Upper lobe of right lung (tissue), 1 donor: ENCODE results near the gene AUNIP. TPM values are rescaled to one million over a fixed set of nuclear protein-coding genes. Genes with fewer than 3 reads are reported as not detected.

Experiments
- ATAC-seq: fragments of 200-7000 bp; cut with Tn5 transposase; one replicate; pipeline ENCODE4 v1.9.1; 2020; ENCODE audit warnings: mild to moderate bottlenecking, moderate library complexity
- DNase-seq: peaks from one replicate; pipeline ENCODE4 v3.0.0-alpha.2; 2020
- H3K27ac ChIP-seq: fragments of 200-600 bp; one replicate; pipeline ENCODE4 v1.8.0; 2022
- H3K27me3 ChIP-seq: fragments of 200-600 bp; one replicate; pipeline ENCODE4 v1.8.0; 2022; ENCODE audit warnings: mild to moderate bottlenecking
- H3K36me3 ChIP-seq: fragments of 200-600 bp; one replicate; pipeline ENCODE4 v1.8.0; 2022
- H3K4me1 ChIP-seq: fragments of 200-600 bp; one replicate; pipeline ENCODE4 v1.8.0; 2022
- H3K4me3 ChIP-seq: fragments of 200-600 bp; one replicate; pipeline ENCODE4 v1.8.0; 2022; ENCODE audit warnings: mild to moderate bottlenecking
- H3K9me3 ChIP-seq: fragments of 200-600 bp; one replicate; pipeline ENCODE4 v1.8.0; 2022
- intact Hi-C: fragments of 100-400 bp; cut with DNase I; formaldehyde crosslinking; loops from one replicate; pipeline ENCODE4 v1.11.0; 2022
- total RNA-seq: library from RNA; stranded (reverse); fragmentation: NEBNext Ultra II Directional; extraction: Animal tissue kit (Norgen Biotek cat#: 25700); gene quantifications from one replicate; pipeline ENCODE4 v1.2.1, GENCODE V29; 2021
- TF ChIP-seq, protein P1 (sequence below): fragments of 200-600 bp; IDR thresholded peaks from one replicate; pipeline ENCODE4 v1.8.0; 2022; ENCODE audit warnings: antibody characterized with exemption
- donor health status: DM: no; HTN: yes; CAD: no; lungs with severe emphysema.

AUNIP gene
- total RNA-seq, 1 donor from 2014 or later, result not detected

- no peak for ATAC-seq
- Histone ChIP-seq H3K4me3 (no peak overlapping the region), H3K27me3 (no peaks in the 10 kb centered on the region), H3K27ac (peak overlapping the region; percentile 86), H3K36me3 (no peaks in the 10 kb centered on the region), H3K9me3 (no peaks in the 10 kb centered on the region), H3K4me1 (peaks cover 39% of the 10 kb centered on the region)
- TF ChIP-seq, protein P1, sequence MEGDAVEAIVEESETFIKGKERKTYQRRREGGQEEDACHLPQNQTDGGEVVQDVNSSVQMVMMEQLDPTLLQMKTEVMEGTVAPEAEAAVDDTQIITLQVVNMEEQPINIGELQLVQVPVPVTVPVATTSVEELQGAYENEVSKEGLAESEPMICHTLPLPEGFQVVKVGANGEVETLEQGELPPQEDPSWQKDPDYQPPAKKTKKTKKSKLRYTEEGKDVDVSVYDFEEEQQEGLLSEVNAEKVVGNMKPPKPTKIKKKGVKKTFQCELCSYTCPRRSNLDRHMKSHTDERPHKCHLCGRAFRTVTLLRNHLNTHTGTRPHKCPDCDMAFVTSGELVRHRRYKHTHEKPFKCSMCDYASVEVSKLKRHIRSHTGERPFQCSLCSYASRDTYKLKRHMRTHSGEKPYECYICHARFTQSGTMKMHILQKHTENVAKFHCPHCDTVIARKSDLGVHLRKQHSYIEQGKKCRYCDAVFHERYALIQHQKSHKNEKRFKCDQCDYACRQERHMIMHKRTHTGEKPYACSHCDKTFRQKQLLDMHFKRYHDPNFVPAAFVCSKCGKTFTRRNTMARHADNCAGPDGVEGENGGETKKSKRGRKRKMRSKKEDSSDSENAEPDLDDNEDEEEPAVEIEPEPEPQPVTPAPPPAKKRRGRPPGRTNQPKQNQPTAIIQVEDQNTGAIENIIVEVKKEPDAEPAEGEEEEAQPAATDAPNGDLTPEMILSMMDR, result no peak
- intact Hi-C loops, result no loop called here
- no peak for DNase-seq
Observed at GRCh38 chr1:25893116-25893515, 33.9 kb upstream of the AUNIP start.

DNA sequence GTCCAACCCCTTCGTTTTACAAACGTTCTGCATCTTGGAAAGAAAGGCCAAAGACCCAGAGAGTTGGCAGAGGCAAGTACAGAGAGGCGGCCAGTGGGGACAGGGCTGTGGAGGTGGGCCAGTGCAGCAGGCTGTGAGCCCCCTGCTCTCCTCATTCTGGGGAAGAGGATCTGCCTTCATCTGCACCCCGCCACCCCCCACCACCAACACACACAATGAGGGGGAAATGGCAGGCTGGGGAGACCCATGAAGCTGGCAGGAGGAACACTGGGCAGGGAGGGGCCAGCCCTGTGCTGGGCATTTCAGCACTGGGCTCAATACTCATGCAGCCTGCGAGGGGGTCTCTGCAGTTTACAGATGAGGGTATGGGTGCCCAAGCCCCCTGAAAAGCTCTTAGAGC is 32.3 kb upstream of the AUNIP start:
- H3K36me3 ChIP-seq, result no peaks in the 10 kb centered on the region
- TF ChIP-seq, protein P1, result no peak
- peaks cover 39% of the 10 kb centered on the region for H3K4me1 ChIP-seq
- DNase-seq (no peak), ATAC-seq (no peak)
- no peaks in the 10 kb centered on the region for H3K27me3 ChIP-seq
- H3K9me3 ChIP-seq, result no peaks in the 10 kb centered on the region
- intact Hi-C loops, result no loop called here
- peak overlapping the region; percentile 11 for H3K27ac ChIP-seq
- no peak overlapping the region for H3K4me3 ChIP-seq

DNA sequence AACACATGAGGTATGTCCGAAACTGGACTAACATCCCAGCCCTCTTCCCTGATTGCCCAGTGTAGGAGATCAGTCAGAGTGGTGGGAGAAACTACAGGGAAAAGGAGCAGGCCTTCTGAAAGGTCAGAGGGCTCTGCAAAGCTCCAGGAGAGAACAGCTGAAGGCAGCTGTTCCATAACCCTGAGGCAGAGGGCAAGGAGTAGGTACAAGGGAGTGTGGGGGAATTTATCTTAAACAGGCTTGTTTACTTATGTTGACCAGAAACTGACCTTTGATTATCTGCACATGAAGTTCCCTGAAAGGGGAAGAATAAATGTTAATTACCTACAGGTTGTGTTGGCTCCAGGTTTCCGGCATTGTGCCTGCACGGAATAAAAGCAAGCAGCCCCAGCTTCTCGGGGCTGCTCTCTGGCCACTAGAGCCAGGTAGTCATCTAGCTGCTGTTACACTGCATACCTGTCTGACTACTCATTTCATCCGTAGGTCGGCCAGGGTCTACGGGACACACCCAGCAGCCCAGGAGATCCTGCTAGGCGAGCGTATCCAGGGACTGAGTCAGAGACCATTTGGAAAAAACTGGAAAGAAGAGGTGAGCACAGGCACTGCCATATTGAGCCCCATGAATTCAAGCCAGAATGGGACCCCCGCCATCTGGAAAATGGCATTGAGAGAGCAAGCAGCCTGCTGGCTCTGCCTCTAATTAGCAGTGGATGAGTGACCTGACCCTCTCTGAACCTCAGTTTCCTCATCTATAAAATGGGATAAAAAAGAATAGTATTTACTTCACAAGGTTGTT is 31.2 kb upstream of the AUNIP start:
- peak; percentile 71 for ATAC-seq

GRCh38 chr1:25889470-25889869 is 30.2 kb upstream of the AUNIP start:
- peaks cover 30% of the 10 kb centered on the region for H3K4me1 ChIP-seq
- no peak overlapping the region for H3K4me3 ChIP-seq
- TF ChIP-seq, protein P1, result no peak
- DNase-seq, result no peak
- H3K27me3 ChIP-seq, result no peaks in the 10 kb centered on the region
- no peaks in the 10 kb centered on the region for H3K9me3 ChIP-seq
- intact Hi-C loops, result no loop called here
- no peak for ATAC-seq
- H3K27ac ChIP-seq, result peak overlapping the region; percentile 55
- no peaks in the 10 kb centered on the region for H3K36me3 ChIP-seq

More for the DNA sequence above, 31.2 kb upstream of the AUNIP start:
- intact Hi-C loops, result no loop called here
- Histone ChIP-seq H3K36me3 (no peaks in the 10 kb centered on the region), H3K9me3 (no peaks in the 10 kb centered on the region), H3K4me3 (no peak overlapping the region), H3K27ac (peak overlapping the region; percentile 55), H3K27me3 (no peaks in the 10 kb centered on the region), H3K4me1 (peaks cover 33% of the 10 kb centered on the region)
- TF ChIP-seq, protein P1, result no peak
- no peak for DNase-seq

DNA sequence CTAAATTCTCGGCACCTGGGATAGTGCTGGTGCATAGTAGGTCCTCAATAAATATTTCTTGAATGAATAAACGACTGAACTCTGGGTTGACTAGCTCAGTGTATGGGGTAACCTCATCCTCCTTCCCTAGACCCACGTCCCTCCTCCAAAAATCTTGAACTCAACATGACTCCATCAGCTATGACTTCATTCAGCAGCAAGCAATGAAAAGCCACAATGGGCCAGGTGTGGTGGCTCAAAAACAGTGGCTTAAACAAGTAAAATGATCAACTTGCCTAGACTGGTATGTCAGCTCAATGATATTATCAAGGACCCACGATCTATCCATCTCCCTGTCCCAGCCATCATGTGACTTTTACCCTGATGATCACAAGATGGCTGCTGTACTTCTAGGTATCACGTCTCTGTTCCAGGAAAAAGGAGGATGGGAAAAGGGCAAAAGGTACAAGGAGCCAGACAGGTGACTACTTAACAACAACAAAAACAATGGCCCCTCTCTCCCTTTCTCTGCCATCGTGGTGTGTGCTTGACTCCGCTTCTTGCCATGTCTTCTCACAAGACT is 29.2 kb upstream of the AUNIP start:
- intact Hi-C loops, result no loop called here
- Histone ChIP-seq H3K4me1 (peaks cover 30% of the 10 kb centered on the region), H3K9me3 (no peaks in the 10 kb centered on the region), H3K27me3 (no peaks in the 10 kb centered on the region), H3K36me3 (no peaks in the 10 kb centered on the region), H3K4me3 (no peak overlapping the region), H3K27ac (no peak overlapping the region)
- TF ChIP-seq, protein P1, result no peak
- ATAC-seq (no peak), DNase-seq (no peak)
